ENCODE results near the gene MAS1L. TPM values are rescaled to one million over a fixed set of nuclear protein-coding genes. Genes with fewer than 3 reads are reported as not detected.

The MAS1L gene
- total RNA-seq, 6 experiments from 2014 or later: not detected

GRCh38 chr6:29510202-29510601 is 22.4 kb upstream of the MAS1L start:
- Mint-ChIP-seq H3K27ac (no peak overlapping the region), H3K9me3 (peaks cover 39% of the 10 kb centered on the region), H3K36me3 (ENCODE audit: low read depth) (no peaks in the 10 kb centered on the region; the same call in 1 of the 2 replicates), H3K27me3 (ENCODE audit: insufficient read depth) (peaks cover 2% of the 10 kb centered on the region), H3K4me1 (ENCODE audit: low read depth) (no peaks in the 10 kb centered on the region), H3K4me3 (no peak overlapping the region)
- TF ChIP-seq CTCF (IDR thresholded peaks at IDR 0.05): no peak
- DNase-seq: no peak

- Mint-ChIP-seq H3K4me3 (no peak overlapping the region), H3K27me3 (ENCODE audit: insufficient read depth) (peaks cover 2% of the 10 kb centered on the region), H3K4me1 (ENCODE audit: low read depth) (no peaks in the 10 kb centered on the region), H3K9me3 (peaks cover 44% of the 10 kb centered on the region), H3K36me3 (ENCODE audit: low read depth) (no peaks in the 10 kb centered on the region; the same call in 1 of the 2 replicates), H3K27ac (no peak overlapping the region)
- DNase-seq: no peak
- no peak for TF ChIP-seq CTCF (IDR thresholded peaks at IDR 0.05)
These were observed 22.0 kb upstream of the MAS1L start for GRCh38 chr6:29509711-29510110.

GRCh38 chr6:29509239-29509638 is 21.5 kb upstream of the MAS1L start:
- Mint-ChIP-seq H3K9me3 (peaks cover 46% of the 10 kb centered on the region), H3K27ac (no peak overlapping the region), H3K4me1 (ENCODE audit: low read depth) (no peaks in the 10 kb centered on the region), H3K36me3 (ENCODE audit: low read depth) (no peaks in the 10 kb centered on the region; the same call in 1 of the 2 replicates), H3K27me3 (ENCODE audit: insufficient read depth) (peaks cover 2% of the 10 kb centered on the region), H3K4me3 (no peak overlapping the region)
- TF ChIP-seq CTCF (IDR thresholded peaks at IDR 0.05): no peak
- no peak for DNase-seq

GRCh38 chr6:29507319-29507718 is 19.6 kb upstream of the MAS1L start:
- Mint-ChIP-seq H3K27me3 (ENCODE audit: insufficient read depth) (peaks cover 2% of the 10 kb centered on the region; the same call in 1 of the 2 replicates), H3K4me3 (no peak overlapping the region), H3K27ac (no peak overlapping the region), H3K9me3 (peaks cover 50% of the 10 kb centered on the region), H3K4me1 (ENCODE audit: low read depth) (no peaks in the 10 kb centered on the region), H3K36me3 (ENCODE audit: low read depth) (no peaks in the 10 kb centered on the region; the same call in 1 of the 2 replicates)
- DNase-seq: no peak
- no peak for TF ChIP-seq CTCF (IDR thresholded peaks at IDR 0.05)

- H3K9me3 Mint-ChIP-seq: peaks cover 46% of the 10 kb centered on the region
- no peaks in the 10 kb centered on the region; the same call in 1 of the 2 replicates for H3K36me3 Mint-ChIP-seq (ENCODE audit: low read depth)
- no peaks in the 10 kb centered on the region for H3K4me1 Mint-ChIP-seq (ENCODE audit: low read depth)
These were observed 18.8 kb upstream of the MAS1L start for GRCh38 chr6:29506446-29507067.

More at GRCh38 chr6:29506446-29507067, 18.8 kb upstream of the MAS1L start:
- Mint-ChIP-seq H3K27ac (no peak overlapping the region), H3K4me3 (no peak overlapping the region), H3K27me3 (ENCODE audit: insufficient read depth) (peaks cover 2% of the 10 kb centered on the region; the same call in 1 of the 2 replicates)
- TF ChIP-seq CTCF (IDR thresholded peaks at IDR 0.05): no peak
- no peak for DNase-seq
